ENCODE measurements around the gene CLDN8.

DNA sequence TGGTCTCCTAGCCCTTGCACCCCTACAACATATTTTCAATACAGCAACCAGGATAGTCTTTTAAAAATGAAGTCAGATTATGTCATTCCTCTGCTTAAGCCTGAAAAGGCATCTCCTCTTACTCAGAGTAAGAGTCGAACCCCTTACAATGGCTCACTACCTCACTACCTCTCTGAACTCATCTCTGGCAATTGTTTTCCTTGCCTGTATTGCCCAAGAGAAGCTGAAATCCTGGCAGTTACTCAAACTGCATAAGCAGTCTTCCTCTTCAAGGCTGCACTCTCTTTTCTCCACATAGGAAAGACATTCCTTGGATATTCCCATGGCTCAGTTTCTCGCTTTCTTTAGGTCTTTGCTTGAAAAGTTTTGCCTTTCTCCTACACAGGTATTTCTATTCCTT is 22.7 kb downstream of the CLDN8 start:
- TF ChIP-seq, protein P1, sequence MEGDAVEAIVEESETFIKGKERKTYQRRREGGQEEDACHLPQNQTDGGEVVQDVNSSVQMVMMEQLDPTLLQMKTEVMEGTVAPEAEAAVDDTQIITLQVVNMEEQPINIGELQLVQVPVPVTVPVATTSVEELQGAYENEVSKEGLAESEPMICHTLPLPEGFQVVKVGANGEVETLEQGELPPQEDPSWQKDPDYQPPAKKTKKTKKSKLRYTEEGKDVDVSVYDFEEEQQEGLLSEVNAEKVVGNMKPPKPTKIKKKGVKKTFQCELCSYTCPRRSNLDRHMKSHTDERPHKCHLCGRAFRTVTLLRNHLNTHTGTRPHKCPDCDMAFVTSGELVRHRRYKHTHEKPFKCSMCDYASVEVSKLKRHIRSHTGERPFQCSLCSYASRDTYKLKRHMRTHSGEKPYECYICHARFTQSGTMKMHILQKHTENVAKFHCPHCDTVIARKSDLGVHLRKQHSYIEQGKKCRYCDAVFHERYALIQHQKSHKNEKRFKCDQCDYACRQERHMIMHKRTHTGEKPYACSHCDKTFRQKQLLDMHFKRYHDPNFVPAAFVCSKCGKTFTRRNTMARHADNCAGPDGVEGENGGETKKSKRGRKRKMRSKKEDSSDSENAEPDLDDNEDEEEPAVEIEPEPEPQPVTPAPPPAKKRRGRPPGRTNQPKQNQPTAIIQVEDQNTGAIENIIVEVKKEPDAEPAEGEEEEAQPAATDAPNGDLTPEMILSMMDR (IDR thresholded peaks at IDR 0.05) = no peak
- no peak for TF ChIP-seq POLR2A (IDR thresholded peaks at IDR 0.05)
